Hepatocyte (in vitro differentiated cells): ENCODE data around the gene MTF2. TPM values are rescaled to one million over a fixed set of nuclear protein-coding genes. Genes with fewer than 3 reads are reported as not detected.
A peak's percentile ranks its signal among the peaks of the same experiment; 100 is the strongest.

Experiments used
- DNase-seq: peaks from one replicate; pipeline ENCODE4 v3.0.0-alpha.2; 2016; ENCODE audit warnings: low spot score
- H2AFZ ChIP-seq: fragments of 200-600 bp; sonication (generic); 2 replicates; pipeline ENCODE4 v1.6.0; 2016; ENCODE audit warnings: antibody characterized with exemption, mild to moderate bottlenecking
- H3K27ac ChIP-seq: fragments of 200-600 bp; sonication (generic); 2 replicates; pipeline ENCODE4 v1.5.1; 2016; ENCODE audit warnings: mild to moderate bottlenecking
- H3K27me3 ChIP-seq: fragments of 200-600 bp; sonication (generic); 2 replicates; pipeline ENCODE4 v1.6.1; 2016
- H3K36me3 ChIP-seq: fragments of 200-600 bp; sonication (generic); replicated peaks from 2 replicates; pipeline ENCODE4 v1.5.1; 2016; ENCODE audit warnings: low read depth; ENCODE audit not compliant: insufficient read depth
- H3K4me1 ChIP-seq: fragments of 200-600 bp; sonication (generic); 2 replicates; pipeline ENCODE4 v1.5.1; 2016; ENCODE audit warnings: mild to moderate bottlenecking, moderate library complexity; ENCODE audit not compliant: insufficient read depth
- H3K4me2 ChIP-seq: fragments of 200-600 bp; sonication (generic); 2 replicates; pipeline ENCODE4 v1.6.0; 2016
- H3K4me3 ChIP-seq: fragments of 200-600 bp; sonication (generic); 2 replicates; pipeline ENCODE4 v1.5.1; 2016; ENCODE audit warnings: mild to moderate bottlenecking
- H3K79me2 ChIP-seq: fragments of 200-600 bp; sonication (generic); 2 replicates; pipeline ENCODE4 v1.6.0; 2017; ENCODE audit warnings: mild to moderate bottlenecking
- H3K9me2 ChIP-seq: fragments of 200-600 bp; sonication (generic); replicated peaks from 2 replicates; pipeline ENCODE4 v1.6.0; 2017; ENCODE audit warnings: mild to moderate bottlenecking; ENCODE audit not compliant: insufficient read depth
- H3K9me3 ChIP-seq: fragments of 200-600 bp; sonication (generic); 2 replicates; pipeline ENCODE4 v1.5.1; 2016; ENCODE audit warnings: low read depth, mild to moderate bottlenecking
- H4K20me1 ChIP-seq: fragments of 200-600 bp; sonication (generic); 2 replicates; pipeline ENCODE4 v1.6.0; 2016; ENCODE audit warnings: mild to moderate bottlenecking; ENCODE audit not compliant: insufficient read depth, poor library complexity, severe bottlenecking
- EZH2 ChIP-seq: fragments of 200-600 bp; sonication (generic); IDR thresholded peaks from 2 replicates; pipeline ENCODE4 v1.6.1; 2016; ENCODE audit warnings: antibody characterized with exemption, mild to moderate bottlenecking, borderline replicate concordance
- EZH2phosphoT487 ChIP-seq: fragments of 200-600 bp; sonication (generic); IDR thresholded peaks from one replicate; pipeline ENCODE4 v1.6.1; 2018; ENCODE audit warnings: antibody characterized with exemption, mild to moderate bottlenecking, low read depth, moderate library complexity; ENCODE audit not compliant: unreplicated experiment, severe bottlenecking
- WGBS: methylation state at CpG from one replicate; pipeline ENCODE4 v1.1.6; 2016; ENCODE audit warnings: low lambda C conversion rate; ENCODE audit errors: missing lambda C conversion rate; 5-methylcytosine and 5-hydroxymethylcytosine counted together
- polyA plus RNA-seq: library from polyadenylated mRNA; unstranded; fragments of >200 nt; fragmentation: Nextera tagmentation; extraction: Ambion mirVana; gene quantifications from 2 replicates; pipeline ENCODE4 v1.2.1, GENCODE V29; 2016
- total RNA-seq: library from RNA; depleted of rRNA; stranded (reverse); fragments of >200 nt; gene quantifications from 2 replicates; pipeline ENCODE4 v1.2.3, GENCODE V29; 2014
- TF ChIP-seq, protein P1 (sequence below): fragments of 200-600 bp; sonication (generic); IDR thresholded peaks from 2 replicates; pipeline ENCODE4 v1.5.1; 2016; ENCODE audit warnings: antibody characterized with exemption, mild to moderate bottlenecking; ENCODE audit not compliant: poor library complexity

The MTF2 gene
- total and polyA plus RNA-seq, 2 experiments from 2014 or later = 29.7 to 37.7 TPM

- Histone ChIP-seq H3K27me3 (no peaks in the 10 kb centered on the region), H3K4me1 (peaks cover 7% of the 10 kb centered on the region), H3K4me2 (no peak overlapping the region), H3K27ac (no peak overlapping the region), H3K4me3 (no peak overlapping the region), H3K36me3 (no peaks in the 10 kb centered on the region), H3K9me2 (no peaks in the 10 kb centered on the region), H3K9me3 (peaks cover 4% of the 10 kb centered on the region), H3K79me2 (peaks cover 79% of the 10 kb centered on the region), H4K20me1 (peaks cover 8% of the 10 kb centered on the region), H2AFZ (no peak overlapping the region)
- TF ChIP-seq EZH2phosphoT487 (no peak), EZH2 (no peak)
- TF ChIP-seq, protein P1, sequence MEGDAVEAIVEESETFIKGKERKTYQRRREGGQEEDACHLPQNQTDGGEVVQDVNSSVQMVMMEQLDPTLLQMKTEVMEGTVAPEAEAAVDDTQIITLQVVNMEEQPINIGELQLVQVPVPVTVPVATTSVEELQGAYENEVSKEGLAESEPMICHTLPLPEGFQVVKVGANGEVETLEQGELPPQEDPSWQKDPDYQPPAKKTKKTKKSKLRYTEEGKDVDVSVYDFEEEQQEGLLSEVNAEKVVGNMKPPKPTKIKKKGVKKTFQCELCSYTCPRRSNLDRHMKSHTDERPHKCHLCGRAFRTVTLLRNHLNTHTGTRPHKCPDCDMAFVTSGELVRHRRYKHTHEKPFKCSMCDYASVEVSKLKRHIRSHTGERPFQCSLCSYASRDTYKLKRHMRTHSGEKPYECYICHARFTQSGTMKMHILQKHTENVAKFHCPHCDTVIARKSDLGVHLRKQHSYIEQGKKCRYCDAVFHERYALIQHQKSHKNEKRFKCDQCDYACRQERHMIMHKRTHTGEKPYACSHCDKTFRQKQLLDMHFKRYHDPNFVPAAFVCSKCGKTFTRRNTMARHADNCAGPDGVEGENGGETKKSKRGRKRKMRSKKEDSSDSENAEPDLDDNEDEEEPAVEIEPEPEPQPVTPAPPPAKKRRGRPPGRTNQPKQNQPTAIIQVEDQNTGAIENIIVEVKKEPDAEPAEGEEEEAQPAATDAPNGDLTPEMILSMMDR = no peak
- DNase-seq = no peak
- 78% methylated on average over 1 of the region's 1 CpG for WGBS
Observed at GRCh38 chr1:93111065-93111464, 32.0 kb downstream of the MTF2 start.

DNA sequence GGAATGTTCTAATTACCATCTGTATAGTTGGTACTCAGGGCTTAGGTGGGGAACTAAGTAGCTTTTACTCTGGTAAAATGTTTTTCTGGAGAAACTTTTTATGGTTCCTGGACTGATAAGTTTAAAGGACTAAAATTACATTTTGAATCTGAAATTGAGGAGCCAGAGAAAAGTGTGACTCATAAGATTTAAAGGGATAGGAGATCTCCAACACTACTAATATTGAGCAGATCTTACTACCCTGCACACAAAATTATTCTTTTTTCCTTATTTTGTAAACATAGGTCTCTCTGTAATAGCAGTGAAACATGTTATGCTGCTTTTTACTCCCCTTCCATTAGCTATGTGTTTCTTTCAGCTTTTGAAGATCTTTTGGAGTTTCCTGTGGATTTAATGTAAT, 32.5 kb downstream of the MTF2 start:
- Histone ChIP-seq H3K27ac (no peak overlapping the region), H2AFZ (no peak overlapping the region), H3K36me3 (no peaks in the 10 kb centered on the region), H4K20me1 (peaks cover 8% of the 10 kb centered on the region), H3K4me1 (peaks cover 7% of the 10 kb centered on the region), H3K9me2 (no peaks in the 10 kb centered on the region), H3K9me3 (peaks cover 4% of the 10 kb centered on the region), H3K79me2 (peaks cover 75% of the 10 kb centered on the region), H3K4me2 (no peak overlapping the region), H3K4me3 (no peak overlapping the region), H3K27me3 (no peaks in the 10 kb centered on the region)
- DNase-seq = no peak
- TF ChIP-seq EZH2phosphoT487 (no peak), EZH2 (no peak)
- TF ChIP-seq, protein P1 = no peak

- Histone ChIP-seq H3K4me2 (no peak overlapping the region), H3K27me3 (no peaks in the 10 kb centered on the region), H3K36me3 (no peaks in the 10 kb centered on the region), H3K9me3 (no peaks in the 10 kb centered on the region), H3K27ac (no peak overlapping the region), H2AFZ (no peak overlapping the region), H3K9me2 (no peaks in the 10 kb centered on the region), H3K79me2 (peaks cover 70% of the 10 kb centered on the region), H3K4me3 (no peak overlapping the region), H4K20me1 (peaks cover 8% of the 10 kb centered on the region), H3K4me1 (peaks cover 7% of the 10 kb centered on the region)
- no peak for DNase-seq
- 95% methylated on average over 3 of the region's 3 CpGs for WGBS
- no peak for TF ChIP-seq EZH2
- TF ChIP-seq, protein P1 = no peak
- TF ChIP-seq EZH2phosphoT487 = no peak
Observed at GRCh38 chr1:93113127-93113526, 34.0 kb downstream of the MTF2 start.

DNA sequence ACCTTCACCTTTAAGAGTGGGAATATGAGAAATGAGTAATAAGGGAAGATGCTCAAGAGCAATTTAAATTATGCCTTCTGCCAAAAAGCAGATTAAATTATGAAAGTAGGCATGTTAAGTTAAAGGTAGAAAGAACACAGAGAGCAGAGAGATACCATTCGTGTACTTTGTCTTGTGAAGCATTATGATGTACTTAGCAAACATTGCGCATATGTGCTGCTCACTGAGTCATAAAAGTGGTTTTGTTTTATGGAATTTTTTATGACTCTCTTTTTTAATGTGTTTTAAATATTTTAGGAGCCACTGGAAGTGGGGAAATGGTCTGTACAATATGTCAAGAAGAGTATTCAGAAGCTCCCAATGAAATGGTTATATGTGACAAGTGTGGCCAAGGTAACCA, 35.3 kb downstream of the MTF2 start:
- TF ChIP-seq, protein P1 = no peak
- no peak for TF ChIP-seq EZH2phosphoT487
- no peak for TF ChIP-seq EZH2
- H2AFZ ChIP-seq = no peak overlapping the region
- H3K36me3 ChIP-seq = no peaks in the 10 kb centered on the region
- 78% methylated on average over 2 of the region's 2 CpGs for WGBS
- H3K9me3 ChIP-seq = no peaks in the 10 kb centered on the region
- peaks cover 4% of the 10 kb centered on the region for H4K20me1 ChIP-seq
- H3K4me3 ChIP-seq = no peak overlapping the region
- H3K27ac ChIP-seq = peak overlapping the region; percentile 8
- DNase-seq = no peak
- H3K27me3 ChIP-seq = no peaks in the 10 kb centered on the region
- no peaks in the 10 kb centered on the region for H3K9me2 ChIP-seq
- peaks cover 57% of the 10 kb centered on the region for H3K79me2 ChIP-seq
- H3K4me2 ChIP-seq = peak overlapping the region; percentile 6
- peaks cover 7% of the 10 kb centered on the region for H3K4me1 ChIP-seq
